IMR-90 (cell line): Measurements from ENCODE around the gene COL27A1. TPM values are rescaled to one million over a fixed set of nuclear protein-coding genes. Genes with fewer than 3 reads are reported as not detected.
A peak's percentile ranks its signal among the peaks of the same experiment; 100 is the strongest.

ENCODE experiments used
- ATAC-seq: fragments of 200-7000 bp; cut with Tn5 transposase; 2 replicates; pipeline ENCODE4 v1.9.1; 2020; ENCODE audit warnings: low read depth, mild to moderate bottlenecking, moderate library complexity
- BruUV-seq: library from RNA; stranded (reverse); fragments of 400-500 nt; replicated peaks from 2 replicates; lab custom pipeline; 2021; lab: Mats Ljungman, UMichigan
- CTCF ChIA-PET: fragments of 300-600 bp; formaldehyde crosslinking; extraction: SDS; loops from one replicate; lab custom pipeline; 2021; ENCODE audit warnings: antibody characterized with exemption; lab: Yijun Ruan, JAX
- POLR2A ChIA-PET: fragments of 300-600 bp; sonication (Branson Sonifier 250); formaldehyde crosslinking; loops from one replicate; lab custom pipeline; 2022; ENCODE audit warnings: antibody characterized with exemption; ENCODE audit not compliant: unreplicated experiment; lab: Charles Lee
- DNase-seq: peaks from one replicate; pipeline ENCODE4 v3.0.0; 2013
- H2AFZ ChIP-seq: replicated peaks from 2 replicates; pipeline ENCODE3; 2013; ENCODE audit warnings: low read length, mild to moderate bottlenecking; ENCODE audit not compliant: poor library complexity
- H2AK5ac ChIP-seq: 2 replicates; pipeline ENCODE4 v1.6.1; 2013; ENCODE audit warnings: low read depth, low read length, inconsistent platforms
- H2AK9ac ChIP-seq: replicated peaks from 2 replicates; pipeline ENCODE3; 2013; ENCODE audit warnings: mild to moderate bottlenecking, low read depth, low read length, moderate library complexity; ENCODE audit not compliant: poor library complexity
- H2BK120ac ChIP-seq: 2 replicates; pipeline ENCODE4 v1.6.1; 2013; ENCODE audit warnings: low read depth, low read length, inconsistent platforms
- H2BK15ac ChIP-seq: 3 replicates; pipeline ENCODE4 v1.6.1; 2013; ENCODE audit warnings: low read depth, low read length, inconsistent platforms
- H2BK20ac ChIP-seq: 2 replicates; pipeline ENCODE4 v1.6.1; 2013; ENCODE audit warnings: low read depth, mild to moderate bottlenecking, inconsistent platforms, low read length, moderate library complexity
- H2BK5ac ChIP-seq: 2 replicates; pipeline ENCODE4 v1.6.1; 2013; ENCODE audit warnings: mild to moderate bottlenecking, low read depth, low read length, inconsistent platforms; ENCODE audit not compliant: poor library complexity, severe bottlenecking
- H3K14ac ChIP-seq: replicated peaks from 2 replicates; pipeline ENCODE4 v1.6.1; 2013; ENCODE audit warnings: low read depth, low read length, inconsistent platforms
- H3K18ac ChIP-seq: 2 replicates; pipeline ENCODE4 v1.6.1; 2013; ENCODE audit warnings: low read depth, low read length, control low read depth
- H3K23ac ChIP-seq: 2 replicates; pipeline ENCODE4 v1.6.1; 2013; ENCODE audit warnings: low read depth, low read length, inconsistent platforms
- H3K27ac ChIP-seq: 2 replicates; pipeline ENCODE4 v1.5.1; 2013; ENCODE audit warnings: mild to moderate bottlenecking, control low read depth, low read length; ENCODE audit not compliant: insufficient read depth
- H3K27me3 ChIP-seq: 2 replicates; pipeline ENCODE4 v1.6.1; 2013; ENCODE audit warnings: low read length; ENCODE audit not compliant: control insufficient read depth, insufficient read depth
- H3K36me3 ChIP-seq: 2 replicates; pipeline ENCODE4 v1.6.1; 2013; ENCODE audit warnings: low read length, mixed read lengths; ENCODE audit not compliant: control insufficient read depth, insufficient read depth
- H3K4ac ChIP-seq: 2 replicates; pipeline ENCODE4 v1.6.1; 2013; ENCODE audit warnings: low read depth, low read length, inconsistent platforms
- H3K4me1 ChIP-seq: 2 replicates; pipeline ENCODE4 v1.6.1; 2013; ENCODE audit warnings: low read length, mixed read lengths; ENCODE audit not compliant: control insufficient read depth, insufficient read depth
- H3K4me2 ChIP-seq: 2 replicates; pipeline ENCODE4 v1.6.1; 2013; ENCODE audit warnings: low read depth, mild to moderate bottlenecking, control low read depth, low read length, moderate library complexity
- H3K4me3 ChIP-seq: 2 replicates; pipeline ENCODE4 v1.5.1; 2013; ENCODE audit warnings: low read depth, mild to moderate bottlenecking, control low read depth, low read length, moderate library complexity; ENCODE audit not compliant: insufficient read depth
- H3K56ac ChIP-seq: 2 replicates; pipeline ENCODE4 v1.6.1; 2013; ENCODE audit warnings: low read length, inconsistent platforms; ENCODE audit not compliant: insufficient read depth; ENCODE audit errors: extremely low read depth
- H3K79me1 ChIP-seq, 2 experiments: 2 replicates each; pipeline ENCODE4 v1.6.1; 2013; ENCODE audit warnings: low read length in 2 of 2, inconsistent platforms in 1 of 2, low read depth in 1 of 2
- H3K9ac ChIP-seq: 2 replicates; pipeline ENCODE4 v1.6.1; 2013; ENCODE audit warnings: low read depth, low read length, control low read depth
- H3K9me1 ChIP-seq: 2 replicates; pipeline ENCODE4 v1.6.1; 2013; ENCODE audit warnings: low read length, inconsistent platforms; ENCODE audit not compliant: insufficient read depth
- H3K9me3 ChIP-seq: 2 replicates; pipeline ENCODE4 v1.6.1; 2013; ENCODE audit warnings: low read length; ENCODE audit not compliant: control insufficient read depth, insufficient read depth
- H4K20me1 ChIP-seq: 2 replicates; pipeline ENCODE4 v1.6.1; 2013; ENCODE audit warnings: low read length, inconsistent platforms; ENCODE audit not compliant: insufficient read depth
- H4K5ac ChIP-seq: 2 replicates; pipeline ENCODE4 v1.6.1; 2013; ENCODE audit warnings: mild to moderate bottlenecking, low read depth, low read length, control low read depth
- H4K8ac ChIP-seq, 2 experiments: 2 replicates each; pipeline ENCODE4 v1.6.1; 2013; ENCODE audit warnings: low read depth in 2 of 2, low read length in 2 of 2, control low read depth in 1 of 2, inconsistent platforms in 1 of 2
- H4K91ac ChIP-seq: 2 replicates; pipeline ENCODE4 v1.6.1; 2013; ENCODE audit warnings: low read depth, low read length, inconsistent platforms; ENCODE audit not compliant: insufficient read depth
- BHLHE40 ChIP-seq: fragments of 150-350 bp; IDR thresholded peaks from 2 replicates; pipeline ENCODE4 v1.6.1; 2016; ENCODE audit warnings: mild to moderate bottlenecking, low read depth, low read length
- CEBPB ChIP-seq: IDR thresholded peaks from 2 replicates; pipeline ENCODE4 v1.6.1; 2012; ENCODE audit warnings: low read depth, low read length, improper control_type of control experiment
- ELK1 ChIP-seq: fragments of 150-350 bp; IDR thresholded peaks from 2 replicates; pipeline ENCODE4 v1.6.1; 2016; ENCODE audit warnings: low read depth, mild to moderate bottlenecking, low read length, moderate library complexity, borderline replicate concordance
- FOS ChIP-seq: fragments of 150-350 bp; IDR thresholded peaks from 2 replicates; pipeline ENCODE4 v1.6.1; 2016; ENCODE audit warnings: low read depth, low read length
- MAFK ChIP-seq: IDR thresholded peaks from 2 replicates; pipeline ENCODE4 v1.6.1; 2012; ENCODE audit warnings: low read depth, low read length, improper control_type of control experiment
- MAZ ChIP-seq: IDR thresholded peaks from 2 replicates; pipeline ENCODE4 v1.6.1; 2012; ENCODE audit warnings: low read depth, mild to moderate bottlenecking, low read length, improper control_type of control experiment, moderate library complexity, borderline replicate concordance
- MXI1 ChIP-seq: IDR thresholded peaks from 2 replicates; pipeline ENCODE4 v1.6.1; 2012; ENCODE audit warnings: low read depth, mild to moderate bottlenecking, low read length, moderate library complexity, borderline replicate concordance
- RFX5 ChIP-seq: IDR thresholded peaks from 2 replicates; pipeline ENCODE4 v1.8.0; 2012; ENCODE audit warnings: low read depth, mild to moderate bottlenecking, low read length, moderate library complexity
- WGBS, 2 experiments: methylation state at CpG; one replicate each; pipeline versions ENCODE4 v1.1.5 to v1.1.7; 2013; ENCODE audit warnings: missing lambda C conversion rate in 2 of 2; ENCODE audit not compliant: insufficient read length in 1 of 2; ENCODE audit errors: extremely low coverage in 2 of 2; 5-methylcytosine and 5-hydroxymethylcytosine counted together
- dilution Hi-C: fragments of 300-500 bp; cut with HindIII; formaldehyde crosslinking; loops from one replicate; pipeline ENCODE4 v1.14.3; 2018; ENCODE audit warnings: low sequenced_read_pairs; ENCODE audit not compliant: unreplicated experiment
- in situ Hi-C: fragments of 300-500 bp; cut with MboI; formaldehyde crosslinking; loops from 3 replicates; pipeline ENCODE4 v1.14.3; 2019; ENCODE audit warnings: low sequenced_read_pairs, inconsistent platforms, mixed read lengths
- intact Hi-C: fragments of 100-400 bp; cut with micrococcal nuclease; formaldehyde crosslinking; loops from 2 replicates; pipeline ENCODE4 v1.10.0; 2022
- polyA plus RNA-seq, 3 experiments: library from polyadenylated mRNA; depleted of rRNA; stranded (reverse); fragments of >200 nt; gene quantifications; 2 replicates each; pipeline ENCODE4 v1.2.3, GENCODE V29; 2012; ENCODE audit warnings: low replicate concordance in 1 of 3
- total RNA-seq: library from RNA; depleted of rRNA; stranded (reverse); fragments of >200 nt; gene quantifications from 2 replicates; pipeline ENCODE4 v1.2.3, GENCODE V29; 2012

The COL27A1 gene
- total and polyA plus RNA-seq, 2 of the 4 experiments (the other 2 are of a cell fraction), result 3.2 to 18.3 TPM

- in situ Hi-C loops, result no loop called here
- Histone ChIP-seq H3K4me3 (no peak overlapping the region), H3K27me3 (no peaks in the 10 kb centered on the region), H2AFZ (no peak overlapping the region), H3K14ac (peak overlapping the region; percentile 49), H3K4ac (peak overlapping the region; percentile 83), H3K9me1 (peaks cover 44% of the 10 kb centered on the region), H2BK5ac (peak overlapping the region; percentile 57), H3K4me2 (peak overlapping the region; percentile 32; the same call in 1 of the 2 replicates), H2BK15ac (peak overlapping the region; percentile 73; the same call in 1 of the 3 replicates), H4K91ac (peak overlapping the region; percentile 50; the same call in 1 of the 2 replicates), H3K79me1 (peaks cover 4 to 29% of the 10 kb centered on the region in 2 experiments; a peak in 2 of 4 replicates), H4K5ac (no peak overlapping the region), H3K23ac (0 out of 2 replicates have a peak overlapping the region, but pooled peaks have one; percentile 18), H3K4me1 (peaks cover 35% of the 10 kb centered on the region), H2AK9ac (peak overlapping the region; percentile 66), H3K36me3 (no peaks in the 10 kb centered on the region), H3K9me3 (no peaks in the 10 kb centered on the region), H3K27ac (no peak overlapping the region), H3K9ac (no peak overlapping the region), H2BK20ac (peak overlapping the region; percentile 70), H3K18ac (no peak overlapping the region; the same call in 1 of the 2 replicates), H4K8ac (peak overlapping the region in 1 of 2 experiments; percentile 16; a peak in 1 of 4 replicates), H2AK5ac (peak overlapping the region; percentile 66; the same call in 1 of the 2 replicates), H4K20me1 (no peaks in the 10 kb centered on the region), H2BK120ac (peak overlapping the region; percentile 89), H3K56ac (0 out of 2 replicates have a peak overlapping the region, but pooled peaks have one; percentile 14)
- no CpG with 5 or more reads among the region's 4 CpGs for WGBS, 2 experiments
- ChIA-PET POLR2A (no interaction called here), CTCF (no interaction called here)
- TF ChIP-seq BHLHE40 (peak; percentile 31; the same call in 1 of the 2 replicates), ELK1 (no peak), MAFK (0 out of 2 replicates have a peak, but pooled peaks have one; percentile 30), MXI1 (no peak), RFX5 (no peak), FOS (peak; percentile 78), MAZ (no peak), CEBPB (0 out of 2 replicates have a peak, but pooled peaks have one; percentile 3)
- no TSS peak for BruUV-seq
- ATAC-seq (0 out of 2 replicates have a peak, but pooled peaks have one; percentile 6), DNase-seq (peak; percentile 81)
- intact Hi-C loops, result loop anchor here (2.0 kb wide), 1 partner anchor 67 kb away; no protein-coding TSS in a partner anchor
- dilution Hi-C loops, result no loop called here
Measured at GRCh38 chr9:114223564-114224246, 68.4 kb downstream of the COL27A1 start.
